CD4-positive, CD25-positive, alpha-beta regulatory T cell (primary cell): ENCODE measurements around the gene DISP3. TPM values are rescaled to one million over a fixed set of nuclear protein-coding genes. Genes with fewer than 3 reads are reported as not detected.

Source experiments
- ATAC-seq, 2 donors: fragments of 150-1000 bp; cut with Tn5 transposase; one replicate each; pipeline ENCODE4 v1.10.0; 2021; ENCODE audit warnings: low read depth in 2 of 2, moderate number of reproducible peaks in 2 of 2, moderate library complexity in 1 of 2
- DNase-seq, 3 donors: peaks; one replicate each; pipeline versions ENCODE4 v3.0.0 to v3.0.0-alpha.2; 2012 to 2022; ENCODE audit warnings: mixed read lengths in 1 of 3
- H3K27ac ChIP-seq: one replicate; pipeline ENCODE4 v1.7.0; 2013; ENCODE audit warnings: mild to moderate bottlenecking, low read length; ENCODE audit not compliant: insufficient read depth, poor library complexity, severe bottlenecking
- H3K27me3 ChIP-seq: one replicate; pipeline ENCODE4 v1.7.0; 2013; ENCODE audit warnings: low read length; ENCODE audit not compliant: control insufficient read depth, insufficient read depth
- H3K36me3 ChIP-seq: one replicate; pipeline ENCODE4 v1.7.0; 2013; ENCODE audit warnings: mild to moderate bottlenecking, low read length, moderate library complexity; ENCODE audit not compliant: control insufficient read depth, insufficient read depth
- H3K4me1 ChIP-seq: 2 replicates; pipeline ENCODE4 v1.7.0; 2013; ENCODE audit warnings: mild to moderate bottlenecking, low read length; ENCODE audit not compliant: insufficient read depth, control insufficient read depth, poor library complexity, severe bottlenecking
- H3K4me3 ChIP-seq: one replicate; pipeline ENCODE4 v1.7.0; 2013; ENCODE audit warnings: low read depth, mild to moderate bottlenecking, low read length, moderate library complexity
- H3K9me3 ChIP-seq, 2 experiments: 1 replicate in 1 of 2; 2 replicates in 1 of 2; pipeline ENCODE4 v1.7.0; 2013; ENCODE audit warnings: low read length in 2 of 2, mild to moderate bottlenecking in 1 of 2, moderate library complexity in 1 of 2; ENCODE audit not compliant: control insufficient read depth in 2 of 2
- H3K27ac Mint-ChIP-seq, 3 donors: one replicate each; pipeline ENCODE4 v1.8.0; 2020 to 2022; ENCODE audit warnings: mild to moderate bottlenecking in 3 of 3, mixed read lengths in 3 of 3, moderate library complexity in 2 of 3
- H3K27me3 Mint-ChIP-seq: one replicate; pipeline ENCODE4 v1.8.0; 2022; ENCODE audit warnings: mild to moderate bottlenecking, mixed read lengths
- H3K36me3 Mint-ChIP-seq: one replicate; pipeline ENCODE4 v1.8.0; 2020; ENCODE audit warnings: mixed read lengths
- H3K4me1 Mint-ChIP-seq, 4 donors: one replicate each; pipeline ENCODE4 v1.8.0; 2020 to 2022; ENCODE audit warnings: mixed read lengths in 4 of 4, mild to moderate bottlenecking in 1 of 4
- H3K4me3 Mint-ChIP-seq, 4 donors: one replicate each; pipeline ENCODE4 v1.8.0; 2020 to 2022; ENCODE audit warnings: mild to moderate bottlenecking in 4 of 4, mixed read lengths in 4 of 4, moderate library complexity in 3 of 4
- H3K9me3 Mint-ChIP-seq, 7 donors: one replicate each; pipeline ENCODE4 v1.8.0; 2020 to 2022; ENCODE audit warnings: mixed read lengths in 7 of 7, mild to moderate bottlenecking in 3 of 7, moderate library complexity in 2 of 7
- polyA plus RNA-seq, 4 donors: library from polyadenylated mRNA; unstranded; fragments of 300-500 nt; fragmentation: Illumina TruSeq; gene quantifications; one replicate each; pipeline ENCODE4 v1.2.3, GENCODE V29; 2021
- total RNA-seq: library from RNA; stranded (reverse); gene quantifications from one replicate; pipeline ENCODE4 v1.2.3, GENCODE V29; 2022

Gene DISP3
- total and polyA plus RNA-seq, 5 donors from 2014 or later, result 0.12 to 1.2 (median 0.23) TPM

DNA sequence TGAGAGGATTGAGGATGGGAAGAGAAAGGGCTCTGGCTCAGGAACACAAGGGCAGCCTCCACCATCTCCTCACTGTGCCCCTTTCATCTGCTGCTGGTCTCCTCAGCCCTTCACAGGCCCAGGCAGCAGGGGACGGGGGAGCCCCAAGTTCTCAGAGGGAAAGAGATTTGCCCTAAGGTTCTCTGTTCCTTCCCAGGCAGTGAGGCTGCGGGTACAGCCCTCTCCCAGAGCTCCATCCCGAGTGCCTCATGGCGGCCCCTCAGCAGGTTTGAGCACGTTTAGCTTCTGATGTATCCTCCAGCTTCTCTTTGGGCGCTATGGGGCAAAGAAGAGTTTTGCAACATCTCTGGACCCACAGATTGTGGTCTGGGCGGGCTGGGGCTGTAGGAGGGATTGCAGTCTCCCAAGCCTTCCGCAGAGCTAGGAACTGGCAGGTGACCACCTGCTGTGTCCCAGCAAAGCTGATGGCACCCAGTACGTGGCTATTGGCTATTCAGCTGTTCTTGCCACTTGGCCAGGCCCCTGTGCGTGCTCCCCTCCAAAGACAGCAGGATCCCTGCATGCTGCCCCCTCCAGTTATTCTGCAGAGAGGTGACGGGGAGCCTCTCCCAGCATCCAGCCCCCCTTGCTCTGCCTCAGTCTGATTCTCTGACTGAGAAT, 10.1 kb downstream of the DISP3 start:
- H3K27me3 Mint-ChIP-seq, result no peaks in the 10 kb centered on the region

DNA sequence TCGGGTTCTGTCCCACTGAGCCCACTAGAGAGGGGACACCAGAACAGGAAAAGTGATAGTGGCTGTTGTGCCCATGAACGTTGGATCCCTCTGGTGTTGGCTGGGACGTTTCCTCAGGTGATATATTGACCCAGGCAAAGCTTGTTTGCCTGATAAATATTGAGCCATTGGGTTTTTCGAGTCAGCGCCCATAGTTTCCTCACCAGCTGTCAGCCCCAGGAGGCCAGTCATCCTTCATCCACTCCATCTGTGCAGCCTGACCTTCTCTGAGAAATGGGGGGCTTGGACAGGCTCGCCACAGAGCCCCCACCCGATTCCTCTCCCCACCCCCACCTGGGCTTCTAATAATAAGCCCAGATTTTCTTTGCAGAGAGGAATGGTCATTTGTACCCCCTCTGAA, 13.3 kb downstream of the DISP3 start:
- H3K36me3 Mint-ChIP-seq, result peaks cover 3% of the 10 kb centered on the region
- Histone ChIP-seq H3K36me3 (no peaks in the 10 kb centered on the region), H3K4me3 (no peak overlapping the region), H3K4me1 (no peaks in the 10 kb centered on the region), H3K27me3 (no peaks in the 10 kb centered on the region), H3K27ac (no peak overlapping the region), H3K9me3 (no peaks in the 10 kb centered on the region)
- ATAC-seq (no peak), DNase-seq (no peak)
- no peaks in the 10 kb centered on the region for H3K4me1 Mint-ChIP-seq
- no peak overlapping the region for H3K4me3 Mint-ChIP-seq
- H3K27me3 Mint-ChIP-seq, result peaks cover 4% of the 10 kb centered on the region
- H3K27ac Mint-ChIP-seq, result no peak overlapping the region
- H3K9me3 Mint-ChIP-seq, result peaks cover 0 to 3% (median 0%) of the 10 kb centered on the region in 7 donors

More for the DNA sequence above, 10.1 kb downstream of the DISP3 start:
- H3K27me3 ChIP-seq, result no peaks in the 10 kb centered on the region
- no peaks in the 10 kb centered on the region for H3K4me1 ChIP-seq
- Mint-ChIP-seq H3K9me3 (peaks cover 0 to 3% (median 0%) of the 10 kb centered on the region in 7 donors), H3K36me3 (no peaks in the 10 kb centered on the region), H3K27ac (no peak overlapping the region), H3K4me1 (no peaks in the 10 kb centered on the region), H3K4me3 (no peak overlapping the region)
- H3K36me3 ChIP-seq, result no peaks in the 10 kb centered on the region
- no peak for ATAC-seq
- DNase-seq, result no peak
- H3K9me3 ChIP-seq, result no peaks in the 10 kb centered on the region
- no peak overlapping the region for H3K27ac ChIP-seq
- H3K4me3 ChIP-seq, result no peak overlapping the region

DNA sequence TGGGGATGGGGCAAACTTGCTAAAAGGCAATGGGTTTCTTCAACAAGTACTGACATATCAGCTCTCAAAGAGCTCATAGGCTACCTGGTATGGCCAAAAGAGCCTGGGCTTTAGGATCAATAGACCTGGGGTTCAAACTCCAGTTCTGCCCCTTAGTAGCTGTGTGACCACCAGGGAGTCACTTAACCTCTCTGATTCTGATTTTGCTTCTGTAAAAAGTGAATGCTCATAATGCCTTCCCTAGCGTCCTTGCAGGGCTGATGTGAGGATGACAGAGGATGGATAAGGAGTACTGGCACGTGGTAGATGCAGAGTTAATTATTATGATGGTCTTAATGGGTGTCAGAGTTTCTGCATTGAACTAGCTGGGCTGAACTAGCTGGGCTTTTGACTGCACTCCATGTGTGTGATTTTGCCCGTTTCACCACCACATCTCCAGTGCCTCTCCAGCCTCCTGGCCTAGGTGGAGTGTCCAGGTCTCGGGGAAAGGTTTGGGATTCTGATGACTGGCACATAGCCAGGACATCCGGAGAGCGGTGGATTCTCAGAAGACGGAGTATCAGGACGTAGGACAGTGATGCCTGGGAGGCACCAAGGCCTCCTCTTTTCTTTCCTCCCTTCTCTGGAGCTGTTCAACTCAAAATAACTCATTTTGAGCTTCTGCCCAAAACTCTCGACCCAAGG, 15.2 kb downstream of the DISP3 start:
- no peaks in the 10 kb centered on the region for H3K9me3 ChIP-seq
- H3K27ac Mint-ChIP-seq, result no peak overlapping the region
- H3K4me1 Mint-ChIP-seq, result no peaks in the 10 kb centered on the region
- DNase-seq (no peak), ATAC-seq (no peak)
- peaks cover 0 to 3% (median 0%) of the 10 kb centered on the region in 7 donors for H3K9me3 Mint-ChIP-seq
- no peaks in the 10 kb centered on the region for H3K36me3 ChIP-seq
- peaks cover 3% of the 10 kb centered on the region for H3K36me3 Mint-ChIP-seq
- H3K27ac ChIP-seq, result no peak overlapping the region
- no peaks in the 10 kb centered on the region for H3K4me1 ChIP-seq
- no peaks in the 10 kb centered on the region for H3K27me3 ChIP-seq
- H3K4me3 ChIP-seq, result no peak overlapping the region
- H3K4me3 Mint-ChIP-seq, result no peak overlapping the region
- peaks cover 4% of the 10 kb centered on the region for H3K27me3 Mint-ChIP-seq

DNA sequence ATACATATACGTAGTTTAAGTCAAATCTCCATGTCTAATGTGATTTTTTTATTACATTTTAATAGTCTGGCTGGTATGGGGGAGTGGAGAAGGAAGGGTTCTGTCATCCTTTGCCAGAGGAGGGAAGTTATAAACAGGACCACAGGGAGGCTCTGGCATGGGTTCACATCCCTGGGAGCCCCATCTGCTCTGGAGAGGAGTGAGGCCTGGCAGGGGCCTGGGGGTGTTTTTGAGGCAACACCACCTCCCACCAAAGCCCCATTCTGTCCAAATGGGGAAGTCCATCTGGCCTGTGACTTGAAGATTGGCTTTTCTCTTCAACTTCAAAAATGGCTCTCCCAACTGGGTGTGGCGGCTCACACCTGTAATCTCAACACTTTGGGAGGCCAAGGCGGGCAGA, 15.8 kb downstream of the DISP3 start:
- Mint-ChIP-seq H3K9me3 (peaks cover 0 to 3% (median 0%) of the 10 kb centered on the region in 7 donors), H3K27ac (peak overlapping the region in 1 of 3 donors; percentile 32), H3K4me1 (no peaks in the 10 kb centered on the region), H3K27me3 (peaks cover 4% of the 10 kb centered on the region), H3K4me3 (no peak overlapping the region), H3K36me3 (peaks cover 3% of the 10 kb centered on the region)
- Histone ChIP-seq H3K4me3 (no peak overlapping the region), H3K27ac (no peak overlapping the region), H3K27me3 (no peaks in the 10 kb centered on the region), H3K4me1 (no peaks in the 10 kb centered on the region), H3K9me3 (no peaks in the 10 kb centered on the region), H3K36me3 (no peaks in the 10 kb centered on the region)
- DNase-seq (no peak), ATAC-seq (no peak)

DNA sequence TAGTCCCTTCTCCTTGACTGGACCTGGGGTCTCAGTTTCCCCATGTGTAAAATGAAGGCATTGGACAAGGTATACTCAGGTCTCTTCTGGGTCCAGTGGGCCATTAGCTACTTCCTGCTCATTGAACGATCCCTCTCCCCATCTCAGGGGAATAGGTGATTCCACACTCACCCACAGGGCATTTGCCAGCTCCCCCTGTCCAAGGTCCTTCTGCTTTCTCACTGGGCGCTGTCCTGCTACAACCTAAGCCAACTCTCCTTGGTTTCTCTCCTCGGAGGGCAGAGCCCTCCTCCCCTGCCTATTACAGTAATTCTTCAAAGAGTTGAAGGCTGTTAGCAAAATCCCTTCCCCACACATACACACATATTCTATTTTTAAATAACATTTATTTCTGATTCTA, 16.6 kb downstream of the DISP3 start:
- Histone ChIP-seq H3K27me3 (no peaks in the 10 kb centered on the region), H3K36me3 (no peaks in the 10 kb centered on the region), H3K4me1 (no peaks in the 10 kb centered on the region), H3K9me3 (no peaks in the 10 kb centered on the region), H3K4me3 (no peak overlapping the region), H3K27ac (no peak overlapping the region)
- Mint-ChIP-seq H3K36me3 (peaks cover 6% of the 10 kb centered on the region), H3K27ac (no peak overlapping the region), H3K9me3 (peaks cover 0 to 3% (median 0%) of the 10 kb centered on the region in 7 donors), H3K4me1 (no peaks in the 10 kb centered on the region), H3K4me3 (no peak overlapping the region), H3K27me3 (peaks cover 4% of the 10 kb centered on the region)
- DNase-seq, result no peak
- no peak for ATAC-seq

DNA sequence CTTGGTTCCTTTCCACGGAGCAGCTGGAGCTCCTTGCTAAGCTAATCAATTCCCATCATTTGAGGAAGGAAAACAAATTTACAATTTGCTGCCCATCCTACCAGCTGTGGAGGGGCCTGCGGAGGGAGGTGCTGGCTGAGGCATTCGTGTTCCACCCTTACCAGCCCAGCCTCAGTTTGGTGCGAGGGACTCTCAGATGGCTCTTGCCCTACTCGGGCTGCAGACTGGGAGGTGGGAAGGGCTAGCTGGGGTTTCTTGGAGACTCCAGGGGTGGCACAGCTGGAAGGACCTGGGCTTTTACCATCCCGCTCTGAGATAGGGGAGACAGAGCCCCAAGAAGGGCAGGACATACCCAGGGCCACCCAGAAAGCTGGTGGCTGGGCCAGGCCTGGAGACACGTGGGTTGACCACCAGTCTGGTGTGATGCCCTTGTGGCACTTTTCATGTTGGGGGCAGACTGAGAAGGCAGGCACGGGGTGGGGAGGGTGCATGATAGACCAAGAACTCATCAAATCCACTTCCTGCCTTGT, 17.7 kb downstream of the DISP3 start:
- Histone ChIP-seq H3K27me3 (no peaks in the 10 kb centered on the region), H3K4me1 (no peaks in the 10 kb centered on the region), H3K36me3 (no peaks in the 10 kb centered on the region), H3K27ac (no peak overlapping the region), H3K9me3 (no peaks in the 10 kb centered on the region), H3K4me3 (no peak overlapping the region)
- Mint-ChIP-seq H3K4me1 (no peaks in the 10 kb centered on the region), H3K9me3 (peaks cover 0 to 4% (median 0%) of the 10 kb centered on the region in 7 donors), H3K36me3 (peaks cover 7% of the 10 kb centered on the region), H3K4me3 (no peak overlapping the region), H3K27me3 (peaks cover 4% of the 10 kb centered on the region), H3K27ac (no peak overlapping the region)
- no peak for DNase-seq
- no peak for ATAC-seq

DNA sequence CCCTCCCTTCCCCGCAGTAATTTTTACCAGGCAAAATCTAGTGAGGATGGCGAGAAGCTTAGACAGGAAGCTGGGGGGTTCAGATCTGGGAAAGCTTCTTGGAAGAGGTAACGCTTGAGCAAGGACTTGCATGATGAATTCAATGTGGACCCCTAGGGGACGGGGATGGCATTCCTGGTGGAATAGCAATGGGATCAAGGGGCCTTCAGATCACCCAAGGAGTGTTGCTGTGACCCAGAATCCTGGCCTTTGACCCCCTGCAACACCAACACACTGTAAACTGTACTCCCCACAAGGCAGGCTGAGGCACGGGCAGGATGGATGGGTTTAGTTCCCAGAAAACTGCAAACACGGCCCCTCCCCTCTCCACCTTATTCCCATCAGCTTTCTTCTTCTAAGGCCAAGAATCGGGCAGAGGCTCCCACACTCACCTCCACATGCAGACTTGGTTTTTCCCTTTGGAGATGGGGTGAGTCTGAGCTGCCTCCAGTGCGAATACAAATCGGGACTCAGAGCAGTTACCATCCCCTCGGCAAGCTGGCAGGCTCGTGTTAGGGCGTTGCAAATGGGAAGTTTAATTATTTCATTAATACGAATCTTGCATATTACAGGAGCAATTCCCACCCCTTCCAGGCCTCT, 20.1 kb downstream of the DISP3 start:
- H3K27ac ChIP-seq, result no peak overlapping the region
- peaks cover 0 to 15% (median 4%) of the 10 kb centered on the region in 7 donors for H3K9me3 Mint-ChIP-seq
- no peaks in the 10 kb centered on the region for H3K4me1 Mint-ChIP-seq
- no peaks in the 10 kb centered on the region for H3K27me3 ChIP-seq
- no peaks in the 10 kb centered on the region for H3K36me3 ChIP-seq
- H3K27me3 Mint-ChIP-seq, result peaks cover 4% of the 10 kb centered on the region
- no peak overlapping the region for H3K27ac Mint-ChIP-seq
- DNase-seq (no peak), ATAC-seq (no peak)
- peaks cover under 1% of the 10 kb centered on the region in 2 experiments for H3K9me3 ChIP-seq
- no peak overlapping the region for H3K4me3 Mint-ChIP-seq
- H3K36me3 Mint-ChIP-seq, result peaks cover 7% of the 10 kb centered on the region
- H3K4me3 ChIP-seq, result no peak overlapping the region
- no peaks in the 10 kb centered on the region for H3K4me1 ChIP-seq
